ENCODE results near the gene HGFAC.

HGFAC gene

DNA sequence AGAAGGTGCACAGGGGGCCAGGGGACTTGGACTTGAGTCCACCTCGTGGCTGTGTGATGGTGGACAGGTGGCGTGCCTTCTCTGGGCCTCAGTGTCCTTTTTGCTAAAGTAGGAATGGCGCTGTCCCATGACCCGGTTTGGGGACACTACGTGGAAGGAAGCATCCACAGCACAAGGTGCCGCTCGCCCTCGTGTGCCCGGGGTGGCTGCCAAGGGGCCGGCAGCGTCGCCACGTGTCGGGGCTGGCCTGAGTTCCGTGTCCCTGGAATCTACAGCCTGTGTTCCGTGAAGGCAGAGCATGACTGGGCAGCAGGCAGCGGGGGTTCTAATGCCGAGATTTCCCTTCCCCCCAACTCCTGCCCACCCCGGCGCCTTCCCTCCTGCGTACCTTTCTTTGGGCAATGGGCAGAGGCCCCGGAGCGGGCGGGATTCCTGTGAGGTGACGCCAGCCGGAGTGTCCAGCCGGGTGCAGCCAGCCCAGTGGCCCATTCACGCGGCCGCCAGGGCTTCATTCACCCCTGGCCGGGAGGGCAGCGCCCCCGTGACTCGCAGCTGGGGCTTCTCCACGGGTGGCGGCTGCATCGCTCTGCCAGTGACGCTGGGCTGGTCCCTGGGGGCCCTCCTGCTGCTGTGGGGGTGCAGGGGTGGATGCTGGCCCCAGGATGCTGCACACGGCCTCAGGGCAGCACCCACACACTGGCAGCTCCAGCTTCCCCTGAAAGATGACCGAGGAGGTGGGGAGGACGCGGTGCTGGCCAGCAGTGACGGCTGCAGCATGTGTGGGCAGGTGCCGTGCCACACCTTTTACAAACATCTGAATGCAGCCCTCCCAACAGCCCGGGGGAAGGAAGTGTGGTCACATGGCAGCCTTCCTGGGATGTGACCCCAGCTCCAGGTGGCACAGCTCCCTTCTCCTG, 42.5 kb downstream of the HGFAC start:
- DNase-seq (ENCODE audit: extremely low read depth, insufficient read length), result peak; percentile 41
- Histone ChIP-seq H3K27me3 (replicated peaks; ENCODE audit: control insufficient read depth, insufficient read depth, low read length) (no peaks in the 10 kb centered on the region; the same call in 1 of the 2 replicates), H3K36me3 (ENCODE audit: control insufficient read depth, insufficient read depth, low read length) (no peaks in the 10 kb centered on the region), H3K4me3 (replicated peaks; ENCODE audit: low read depth, low read length) (no peak overlapping the region)
- TF ChIP-seq, protein P1, sequence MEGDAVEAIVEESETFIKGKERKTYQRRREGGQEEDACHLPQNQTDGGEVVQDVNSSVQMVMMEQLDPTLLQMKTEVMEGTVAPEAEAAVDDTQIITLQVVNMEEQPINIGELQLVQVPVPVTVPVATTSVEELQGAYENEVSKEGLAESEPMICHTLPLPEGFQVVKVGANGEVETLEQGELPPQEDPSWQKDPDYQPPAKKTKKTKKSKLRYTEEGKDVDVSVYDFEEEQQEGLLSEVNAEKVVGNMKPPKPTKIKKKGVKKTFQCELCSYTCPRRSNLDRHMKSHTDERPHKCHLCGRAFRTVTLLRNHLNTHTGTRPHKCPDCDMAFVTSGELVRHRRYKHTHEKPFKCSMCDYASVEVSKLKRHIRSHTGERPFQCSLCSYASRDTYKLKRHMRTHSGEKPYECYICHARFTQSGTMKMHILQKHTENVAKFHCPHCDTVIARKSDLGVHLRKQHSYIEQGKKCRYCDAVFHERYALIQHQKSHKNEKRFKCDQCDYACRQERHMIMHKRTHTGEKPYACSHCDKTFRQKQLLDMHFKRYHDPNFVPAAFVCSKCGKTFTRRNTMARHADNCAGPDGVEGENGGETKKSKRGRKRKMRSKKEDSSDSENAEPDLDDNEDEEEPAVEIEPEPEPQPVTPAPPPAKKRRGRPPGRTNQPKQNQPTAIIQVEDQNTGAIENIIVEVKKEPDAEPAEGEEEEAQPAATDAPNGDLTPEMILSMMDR (IDR thresholded peaks at IDR 0.05; ENCODE audit: insufficient read depth, low read length, poor library complexity, severe bottlenecking), result no peak

DNA sequence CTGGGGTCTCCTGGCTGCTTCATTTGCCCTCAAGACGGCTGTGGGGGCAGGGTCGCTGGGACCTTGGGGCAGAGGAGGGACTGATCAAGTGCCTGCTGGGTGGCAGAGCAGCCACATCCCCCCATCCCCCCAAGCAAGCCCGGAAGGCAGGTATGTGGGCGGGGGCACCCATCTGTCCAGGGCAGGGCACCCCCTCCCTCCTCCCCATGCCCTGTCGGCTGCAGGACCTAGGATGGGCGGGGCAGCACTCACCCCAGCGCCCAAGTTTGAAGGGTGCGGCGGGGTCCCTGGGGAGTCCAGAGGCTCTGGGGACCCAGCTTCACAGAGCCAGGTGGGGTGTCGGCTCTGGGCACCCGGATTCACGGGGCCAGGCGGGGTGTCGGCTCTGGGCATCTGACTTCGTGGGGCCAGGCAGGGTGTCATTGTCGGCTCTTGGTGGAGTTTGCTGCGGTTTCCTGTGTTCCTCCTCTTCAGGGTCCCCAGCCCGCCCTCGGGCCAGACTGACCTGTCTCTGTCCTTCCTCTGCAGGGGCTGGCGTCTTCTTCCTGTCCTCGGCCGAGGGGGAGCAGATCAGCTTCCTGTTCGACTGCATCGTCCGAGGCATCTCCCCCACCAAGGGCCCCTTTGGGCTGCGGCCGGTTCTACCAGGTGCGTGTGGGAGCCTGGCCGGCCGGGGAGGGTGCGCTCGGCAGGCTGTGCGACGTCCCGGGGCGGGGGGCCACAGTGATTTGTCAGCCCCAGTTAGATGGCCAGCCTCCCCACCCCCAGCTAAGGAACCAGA, 43.4 kb downstream of the HGFAC start:
- Histone ChIP-seq H3K27me3 (replicated peaks; ENCODE audit: control insufficient read depth, insufficient read depth, low read length) (no peaks in the 10 kb centered on the region; the same call in 1 of the 2 replicates), H3K36me3 (ENCODE audit: control insufficient read depth, insufficient read depth, low read length) (no peaks in the 10 kb centered on the region), H3K4me3 (replicated peaks; ENCODE audit: low read depth, low read length) (0 out of 2 replicates have a peak overlapping the region, but pooled peaks have one; percentile 5)
- peak; percentile 41 for DNase-seq (ENCODE audit: extremely low read depth, insufficient read length)
- TF ChIP-seq, protein P1 (IDR thresholded peaks at IDR 0.05; ENCODE audit: insufficient read depth, low read length, poor library complexity, severe bottlenecking), result no peak

DNA sequence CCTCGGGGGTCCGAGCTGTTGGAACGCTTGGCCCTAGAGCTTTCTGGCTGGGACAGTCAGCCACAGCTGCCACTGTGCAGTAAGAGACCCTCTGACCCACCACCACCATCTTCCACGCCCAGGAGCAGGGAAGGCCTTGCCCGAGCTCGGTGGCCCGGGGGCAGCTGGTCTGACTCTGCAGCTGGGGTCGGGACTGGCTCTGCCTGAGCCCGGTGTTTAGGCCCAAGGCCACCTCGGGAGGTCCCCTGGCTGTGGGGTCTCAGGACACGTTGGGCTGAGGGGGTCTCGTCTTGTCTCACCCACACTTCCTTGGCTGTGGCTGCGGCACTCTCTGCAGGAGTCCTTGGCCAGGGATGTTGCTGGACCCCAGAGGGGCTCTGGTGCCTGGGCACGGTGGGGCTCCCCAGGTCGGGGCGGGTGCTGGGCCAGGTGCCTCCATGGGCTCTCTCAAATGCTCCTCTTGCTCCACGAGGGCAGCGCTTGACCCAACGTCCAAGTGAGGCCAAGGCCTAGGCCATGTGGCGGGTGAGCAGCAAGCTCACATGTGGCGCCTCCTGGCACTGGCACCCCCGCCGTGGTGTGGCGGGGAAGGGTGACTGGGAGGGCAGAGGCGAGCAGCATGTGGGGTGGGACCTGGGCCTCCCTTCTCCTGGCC, 44.2 kb downstream of the HGFAC start:
- H3K4me3 ChIP-seq (replicated peaks; ENCODE audit: low read depth, low read length), result no peak overlapping the region
- TF ChIP-seq, protein P1 (IDR thresholded peaks at IDR 0.05; ENCODE audit: insufficient read depth, low read length, poor library complexity, severe bottlenecking), result no peak
- no peaks in the 10 kb centered on the region; the same call in 1 of the 2 replicates for H3K27me3 ChIP-seq (replicated peaks; ENCODE audit: control insufficient read depth, insufficient read depth, low read length)
- DNase-seq (ENCODE audit: extremely low read depth, insufficient read length), result no peak
- no peaks in the 10 kb centered on the region for H3K36me3 ChIP-seq (ENCODE audit: control insufficient read depth, insufficient read depth, low read length)

DNA sequence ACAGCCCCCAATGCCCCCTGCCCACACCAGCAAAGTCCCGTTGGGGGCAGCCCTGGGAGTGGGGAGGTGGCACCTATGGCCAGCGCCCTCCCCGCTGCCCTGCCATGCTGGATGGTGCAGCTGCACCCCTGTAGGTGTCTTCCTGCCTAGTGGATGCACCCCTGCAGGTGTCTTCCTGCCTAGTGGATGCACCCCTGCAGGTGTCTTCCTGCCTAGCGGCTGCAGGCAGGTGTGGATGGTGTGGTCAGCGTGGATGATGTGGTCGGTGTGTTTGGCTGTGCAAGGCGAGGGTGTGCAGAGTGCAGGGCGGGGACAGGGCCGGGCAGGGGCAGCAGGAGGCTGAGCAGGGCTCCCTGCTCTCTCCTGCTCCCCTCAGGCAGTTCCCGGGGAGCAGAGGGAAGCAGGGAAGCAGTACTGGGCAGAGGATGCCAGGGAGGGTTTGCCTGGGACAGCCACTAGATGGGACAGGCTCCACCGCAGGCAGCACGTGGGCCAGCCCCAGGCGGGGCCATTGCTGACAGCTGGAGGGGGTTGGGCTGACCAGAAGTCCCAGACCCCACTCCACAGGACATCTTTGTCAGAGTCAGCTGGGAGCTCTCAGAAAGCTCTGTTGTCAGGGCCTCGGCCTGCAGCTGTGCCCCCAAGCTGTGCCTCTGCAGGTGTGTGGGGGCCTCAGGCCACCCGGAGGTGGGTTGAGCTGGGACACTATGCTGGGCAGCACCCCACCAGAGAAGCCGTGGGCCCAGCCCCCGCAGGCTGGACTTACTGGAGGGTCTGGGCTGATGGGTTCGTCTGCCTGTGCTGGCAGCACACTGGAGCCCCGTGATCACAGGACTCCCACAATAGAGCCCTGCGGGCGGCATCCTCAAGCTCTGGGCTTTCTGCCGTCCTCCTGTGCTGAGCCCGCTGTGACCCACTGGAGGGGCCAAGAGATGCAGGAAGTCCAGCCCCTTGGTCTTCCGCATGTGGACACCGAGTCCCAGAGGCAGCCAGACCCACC, 45.1 kb downstream of the HGFAC start:
- H3K4me3 ChIP-seq (replicated peaks; ENCODE audit: low read depth, low read length), result no peak overlapping the region
- DNase-seq (ENCODE audit: extremely low read depth, insufficient read length), result no peak
- H3K36me3 ChIP-seq (ENCODE audit: control insufficient read depth, insufficient read depth, low read length), result no peaks in the 10 kb centered on the region
- TF ChIP-seq, protein P1 (IDR thresholded peaks at IDR 0.05; ENCODE audit: insufficient read depth, low read length, poor library complexity, severe bottlenecking), result no peak
- no peaks in the 10 kb centered on the region; the same call in 1 of the 2 replicates for H3K27me3 ChIP-seq (replicated peaks; ENCODE audit: control insufficient read depth, insufficient read depth, low read length)
